Neural progenitor cell (in vitro differentiated cells): ENCODE measurements around the gene MAGI3. TPM values are rescaled to one million over a fixed set of nuclear protein-coding genes. Genes with fewer than 3 reads are reported as not detected.
"Not testable (repeated sequence)": the region's sequence is repeated elsewhere in the genome, so short reads cannot be mapped to it uniquely, and the experiment has no call there.

Experiments used
- DNase-seq: peaks from one replicate; pipeline ENCODE4 v3.0.0-alpha.2; 2016; ENCODE audit warnings: low spot score
- H2AFZ ChIP-seq: fragments of 200-600 bp; sonication (generic); replicated peaks from 2 replicates; pipeline ENCODE4 v1.6.1; 2016; ENCODE audit warnings: antibody characterized with exemption
- H3F3A ChIP-seq: fragments of 200-600 bp; sonication (generic); 2 replicates; pipeline ENCODE4 v1.6.1; 2016; ENCODE audit warnings: antibody characterized with exemption, low read depth
- H3K27ac ChIP-seq: fragments of 200-600 bp; sonication (generic); 2 replicates; pipeline ENCODE4 v1.5.1; 2016; ENCODE audit warnings: mild to moderate bottlenecking
- H3K27me3 ChIP-seq: fragments of 200-600 bp; sonication (generic); 2 replicates; pipeline ENCODE4 v1.6.1; 2016; ENCODE audit warnings: mild to moderate bottlenecking, moderate library complexity
- H3K36me3 ChIP-seq: fragments of 200-600 bp; sonication (generic); 2 replicates; pipeline ENCODE4 v1.5.1; 2016
- H3K4me1 ChIP-seq: fragments of 200-600 bp; sonication (generic); 2 replicates; pipeline ENCODE4 v1.6.1; 2016; ENCODE audit warnings: mixed run types
- H3K4me2 ChIP-seq: fragments of 200-600 bp; sonication (generic); 2 replicates; pipeline ENCODE4 v1.6.1; 2016
- H3K4me3 ChIP-seq: fragments of 200-600 bp; sonication (generic); 2 replicates; pipeline ENCODE4 v1.5.1; 2016
- H3K79me2 ChIP-seq: fragments of 200-600 bp; sonication (generic); 2 replicates; pipeline ENCODE4 v1.6.1; 2016; ENCODE audit warnings: low read depth
- H3K9ac ChIP-seq: fragments of 200-600 bp; sonication (generic); 2 replicates; pipeline ENCODE4 v1.6.1; 2016
- H3K9me3 ChIP-seq: fragments of 200-600 bp; sonication (generic); 2 replicates; pipeline ENCODE4 v1.5.1; 2016; ENCODE audit warnings: low read depth
- H4K20me1 ChIP-seq: fragments of 200-600 bp; sonication (generic); 2 replicates; pipeline ENCODE4 v1.6.1; 2016; ENCODE audit warnings: low read depth
- H3K27ac Mint-ChIP-seq: 3 replicates; pipeline ENCODE4 v1.8.0; 2021; ENCODE audit warnings: mixed read lengths
- H3K27me3 Mint-ChIP-seq: 2 replicates; pipeline ENCODE4 v1.8.0; 2022; ENCODE audit warnings: low read depth, mild to moderate bottlenecking, inconsistent platforms, moderate library complexity, mixed read lengths; ENCODE audit not compliant: insufficient read depth
- H3K36me3 Mint-ChIP-seq: 3 replicates; pipeline ENCODE4 v1.8.0; 2021; ENCODE audit warnings: mixed read lengths
- H3K4me1 Mint-ChIP-seq: 3 replicates; pipeline ENCODE4 v1.8.0; 2021; ENCODE audit warnings: mixed read lengths
- H3K4me3 Mint-ChIP-seq: 3 replicates; pipeline ENCODE4 v1.8.0; 2021; ENCODE audit warnings: mild to moderate bottlenecking, moderate library complexity, mixed read lengths
- H3K9me3 Mint-ChIP-seq: 3 replicates; pipeline ENCODE4 v1.8.0; 2020; ENCODE audit warnings: mixed read lengths
- EZH2 ChIP-seq: fragments of 200-600 bp; sonication (generic); IDR thresholded peaks from 2 replicates; pipeline ENCODE4 v1.6.1; 2017; ENCODE audit warnings: antibody characterized with exemption, mild to moderate bottlenecking, moderate library complexity
- EZH2phosphoT487 ChIP-seq: fragments of 200-600 bp; sonication (generic); IDR thresholded peaks from 2 replicates; pipeline ENCODE4 v1.6.1; 2017; ENCODE audit warnings: antibody characterized with exemption
- total RNA-seq: library from RNA; depleted of rRNA; stranded (reverse); fragments of >200 nt; gene quantifications from 2 replicates; pipeline ENCODE4 v1.2.3, GENCODE V29; 2015; ENCODE audit warnings: low replicate concordance
- TF ChIP-seq, protein P1 (sequence below): fragments of 200-600 bp; sonication (generic); IDR thresholded peaks from 2 replicates; pipeline ENCODE4 v1.5.1; 2017; ENCODE audit warnings: antibody characterized with exemption, mild to moderate bottlenecking

The MAGI3 gene
- total RNA-seq, 1 donor from 2014 or later = 26.9 TPM

DNA sequence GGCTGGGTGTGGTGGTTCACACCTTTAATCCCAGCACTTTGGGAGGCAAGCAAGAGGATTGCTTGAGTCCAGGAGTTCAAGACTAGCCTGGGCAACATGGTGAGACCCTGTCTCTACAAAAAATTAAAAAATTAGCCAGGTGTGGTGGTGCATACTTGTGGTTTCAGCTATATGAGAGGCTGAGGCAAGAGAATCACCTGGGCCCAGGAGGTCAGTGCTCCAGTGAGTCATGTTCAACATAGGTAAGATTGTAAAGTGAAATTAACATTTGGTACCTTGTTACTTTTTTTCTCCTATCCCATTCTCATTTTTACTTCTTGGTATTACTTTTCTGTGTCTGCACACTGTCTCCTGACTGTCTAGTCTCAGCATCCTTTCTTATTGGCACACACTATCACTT, 19.0 kb downstream of the MAGI3 start:
- Mint-ChIP-seq H3K36me3 (peaks cover 3% of the 10 kb centered on the region), H3K27me3 (peaks cover 2% of the 10 kb centered on the region), H3K4me3 (no peak overlapping the region), H3K9me3 (peaks cover 8% of the 10 kb centered on the region), H3K4me1 (peaks cover 4% of the 10 kb centered on the region), H3K27ac (no peak overlapping the region)
- H3K36me3 ChIP-seq = no peaks in the 10 kb centered on the region
- no peaks in the 10 kb centered on the region for H3K27me3 ChIP-seq
- peaks cover 10% of the 10 kb centered on the region for H3K4me1 ChIP-seq
- DNase-seq = no peak
- H2AFZ ChIP-seq = no peak overlapping the region
- peaks cover 71% of the 10 kb centered on the region for H3K79me2 ChIP-seq
- H3K27ac ChIP-seq = no peak overlapping the region
- H3K4me3 ChIP-seq = no peak overlapping the region
- H3F3A ChIP-seq = peaks cover 14% of the 10 kb centered on the region
- no peaks in the 10 kb centered on the region for H3K9me3 ChIP-seq
- no peak overlapping the region for H3K4me2 ChIP-seq
- no peak overlapping the region for H3K9ac ChIP-seq
- TF ChIP-seq EZH2 = no peak
- TF ChIP-seq, protein P1, sequence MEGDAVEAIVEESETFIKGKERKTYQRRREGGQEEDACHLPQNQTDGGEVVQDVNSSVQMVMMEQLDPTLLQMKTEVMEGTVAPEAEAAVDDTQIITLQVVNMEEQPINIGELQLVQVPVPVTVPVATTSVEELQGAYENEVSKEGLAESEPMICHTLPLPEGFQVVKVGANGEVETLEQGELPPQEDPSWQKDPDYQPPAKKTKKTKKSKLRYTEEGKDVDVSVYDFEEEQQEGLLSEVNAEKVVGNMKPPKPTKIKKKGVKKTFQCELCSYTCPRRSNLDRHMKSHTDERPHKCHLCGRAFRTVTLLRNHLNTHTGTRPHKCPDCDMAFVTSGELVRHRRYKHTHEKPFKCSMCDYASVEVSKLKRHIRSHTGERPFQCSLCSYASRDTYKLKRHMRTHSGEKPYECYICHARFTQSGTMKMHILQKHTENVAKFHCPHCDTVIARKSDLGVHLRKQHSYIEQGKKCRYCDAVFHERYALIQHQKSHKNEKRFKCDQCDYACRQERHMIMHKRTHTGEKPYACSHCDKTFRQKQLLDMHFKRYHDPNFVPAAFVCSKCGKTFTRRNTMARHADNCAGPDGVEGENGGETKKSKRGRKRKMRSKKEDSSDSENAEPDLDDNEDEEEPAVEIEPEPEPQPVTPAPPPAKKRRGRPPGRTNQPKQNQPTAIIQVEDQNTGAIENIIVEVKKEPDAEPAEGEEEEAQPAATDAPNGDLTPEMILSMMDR = no peak
- no peak for TF ChIP-seq EZH2phosphoT487
- H4K20me1 ChIP-seq = peaks cover 3% of the 10 kb centered on the region

DNA sequence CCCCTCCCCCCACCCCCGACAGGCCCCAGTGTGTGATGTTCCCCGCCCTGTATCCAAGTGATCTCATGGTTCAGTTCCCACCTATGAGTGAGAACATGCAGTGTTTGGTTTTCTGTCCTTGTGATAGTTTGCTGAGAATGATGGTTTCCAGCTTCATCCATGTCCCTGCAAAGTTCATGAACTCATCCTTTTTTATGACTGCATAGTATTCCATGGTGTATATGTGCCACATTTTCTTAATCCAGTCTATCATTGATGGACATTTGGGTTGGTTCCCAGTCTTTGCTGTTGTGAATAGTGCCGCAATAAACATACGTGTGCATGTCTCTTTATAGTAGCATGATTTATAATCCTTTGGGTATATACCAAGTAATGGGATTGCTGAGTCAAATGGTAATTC, 21.7 kb downstream of the MAGI3 start:
- not testable (repeated sequence) for H3K4me2 ChIP-seq, H3K27ac Mint-ChIP-seq, H4K20me1 ChIP-seq, H3K9me3 Mint-ChIP-seq, H3K9ac ChIP-seq, H3K36me3 Mint-ChIP-seq, H3K27me3 ChIP-seq, H3K4me3 Mint-ChIP-seq, H2AFZ ChIP-seq, H3K27me3 Mint-ChIP-seq, H3K4me3 ChIP-seq, H3K4me1 Mint-ChIP-seq, H3K36me3 ChIP-seq, H3K9me3 ChIP-seq, H3K27ac ChIP-seq, DNase-seq
- peaks cover 10% of the 10 kb centered on the region for H3K4me1 ChIP-seq
- H3K79me2 ChIP-seq = peaks cover 75% of the 10 kb centered on the region
- H3F3A ChIP-seq = peaks cover 21% of the 10 kb centered on the region

DNA sequence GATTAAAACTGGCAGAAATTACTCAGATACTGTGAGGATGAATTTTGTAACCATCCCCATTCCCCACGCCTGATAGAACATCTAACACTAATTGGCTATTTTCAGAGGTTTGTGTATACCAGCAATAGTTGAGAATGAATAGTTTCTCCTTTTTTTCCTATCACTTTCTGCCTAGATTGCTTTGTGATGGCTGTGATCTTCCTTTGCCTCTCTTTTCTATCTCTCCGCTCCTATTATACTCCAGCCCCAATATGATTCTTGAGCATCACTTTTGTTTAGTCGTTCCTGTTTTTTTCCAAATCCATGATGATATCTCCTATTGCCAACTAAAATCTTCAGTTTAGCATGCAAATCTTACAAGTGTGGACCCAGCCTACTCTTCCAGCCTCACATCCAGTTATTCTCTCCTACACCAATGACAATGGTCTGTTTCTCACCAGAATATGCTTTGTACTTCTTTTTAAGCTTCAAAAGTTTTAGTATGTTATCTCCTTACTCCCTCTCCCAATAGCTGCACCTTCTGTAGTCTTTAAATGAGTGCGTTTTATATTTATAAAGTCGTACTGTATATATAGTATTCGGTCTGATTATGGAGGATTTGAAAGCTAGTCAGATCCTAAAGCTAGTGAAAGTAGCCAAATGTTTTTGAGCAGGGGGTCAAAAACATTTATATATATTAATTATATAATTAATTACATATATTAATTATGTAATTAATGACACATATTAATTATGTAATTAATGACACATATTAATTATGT, 25.2 kb downstream of the MAGI3 start:
- H4K20me1 ChIP-seq = no peaks in the 10 kb centered on the region
- no peaks in the 10 kb centered on the region for H3K36me3 ChIP-seq
- peaks cover 55% of the 10 kb centered on the region for H3K79me2 ChIP-seq
- H3F3A ChIP-seq = peaks cover 21% of the 10 kb centered on the region
- H3K4me3 Mint-ChIP-seq = no peak overlapping the region
- H3K27ac ChIP-seq = peak overlapping the region; percentile 62
- H3K4me1 Mint-ChIP-seq = no peaks in the 10 kb centered on the region
- H3K4me1 ChIP-seq = no peaks in the 10 kb centered on the region
- peaks cover 12% of the 10 kb centered on the region for H3K9me3 Mint-ChIP-seq
- no peak for DNase-seq
- no peak overlapping the region for H3K9ac ChIP-seq
- peaks cover 6% of the 10 kb centered on the region for H3K36me3 Mint-ChIP-seq
- H3K27ac Mint-ChIP-seq = no peak overlapping the region
- H3K9me3 ChIP-seq = no peaks in the 10 kb centered on the region
- no peaks in the 10 kb centered on the region for H3K27me3 ChIP-seq
- H3K27me3 Mint-ChIP-seq = peaks cover 2% of the 10 kb centered on the region
- no peak overlapping the region for H2AFZ ChIP-seq
- no peak overlapping the region for H3K4me3 ChIP-seq
- H3K4me2 ChIP-seq = no peak overlapping the region
- TF ChIP-seq EZH2 = no peak
- no peak for TF ChIP-seq EZH2phosphoT487
- TF ChIP-seq, protein P1 = no peak

DNA sequence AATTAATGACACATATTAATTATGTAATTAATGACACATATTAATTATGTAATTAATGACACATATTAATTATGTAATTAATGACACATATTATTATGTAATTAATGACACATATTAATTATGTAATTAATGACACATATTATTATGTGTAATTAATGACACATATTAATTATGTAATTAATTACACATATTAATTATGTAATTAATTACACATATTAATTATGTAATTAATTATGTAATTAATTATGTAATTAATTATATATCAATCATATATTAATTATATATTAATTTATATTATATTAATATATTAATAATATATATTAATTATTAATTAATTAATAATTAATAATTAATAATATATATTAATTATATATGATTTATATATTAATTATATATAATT, 25.8 kb downstream of the MAGI3 start:
- peaks cover 21% of the 10 kb centered on the region for H3F3A ChIP-seq
- H3K27ac Mint-ChIP-seq, H3K27me3 ChIP-seq, H3K4me1 ChIP-seq, H3K9ac ChIP-seq, H3K9me3 ChIP-seq, H4K20me1 ChIP-seq, H3K4me3 ChIP-seq, H3K36me3 Mint-ChIP-seq, H2AFZ ChIP-seq, H3K27ac ChIP-seq, H3K27me3 Mint-ChIP-seq, H3K36me3 ChIP-seq, DNase-seq, H3K4me2 ChIP-seq, H3K4me3 Mint-ChIP-seq, H3K4me1 Mint-ChIP-seq: not testable (repeated sequence)
- H3K9me3 Mint-ChIP-seq = peaks cover 12% of the 10 kb centered on the region
- H3K79me2 ChIP-seq = peaks cover 52% of the 10 kb centered on the region
